Astrocyte (in vitro differentiated cells and primary cell): ENCODE data around the gene SH2D4B. TPM values are rescaled to one million over a fixed set of nuclear protein-coding genes. Genes with fewer than 3 reads are reported as not detected.

Experiments
- DNase-seq: peaks from one replicate; pipeline ENCODE4 v3.0.0-alpha.2; 2010; ENCODE audit warnings: low read depth
- FAIRE-seq: peaks from 2 replicates; lab custom pipeline; 2011; peaks lifted over from hg19 to GRCh38; lab: Jason Lieb, UNC
- H2AFZ ChIP-seq: 2 replicates; pipeline ENCODE4 v1.6.0; 2012; ENCODE audit warnings: low read depth, low read length, inconsistent platforms
- H3K27ac ChIP-seq: 2 replicates; pipeline ENCODE4 v1.5.1; 2011; ENCODE audit warnings: low read depth, low read length, inconsistent platforms
- H3K27me3 ChIP-seq: 2 replicates; pipeline ENCODE4 v1.6.0; 2011; ENCODE audit warnings: low read length, inconsistent platforms; ENCODE audit not compliant: insufficient read depth
- H3K36me3 ChIP-seq: 2 replicates; pipeline ENCODE4 v1.5.1; 2011; ENCODE audit warnings: low read length, inconsistent platforms; ENCODE audit not compliant: insufficient read depth
- H3K4me1 ChIP-seq: 2 replicates; pipeline ENCODE4 v1.5.1; 2011; ENCODE audit warnings: low read length, inconsistent platforms; ENCODE audit not compliant: insufficient read depth
- H3K4me2 ChIP-seq: 2 replicates; pipeline ENCODE4 v1.6.0; 2012; ENCODE audit warnings: low read length, inconsistent platforms
- H3K4me3 ChIP-seq: 2 replicates; pipeline ENCODE4 v1.5.1; 2011; ENCODE audit warnings: low read depth, mild to moderate bottlenecking, low read length, inconsistent platforms; ENCODE audit not compliant: insufficient read depth
- H3K79me2 ChIP-seq: 2 replicates; pipeline ENCODE4 v1.6.0; 2012; ENCODE audit warnings: mild to moderate bottlenecking, low read length, inconsistent platforms; ENCODE audit not compliant: insufficient read depth
- H3K9ac ChIP-seq: 2 replicates; pipeline ENCODE4 v1.6.0; 2012; ENCODE audit warnings: mild to moderate bottlenecking, low read length, inconsistent platforms
- H3K9me3 ChIP-seq: 2 replicates; pipeline ENCODE4 v1.5.1; 2012; ENCODE audit warnings: low read depth, mild to moderate bottlenecking, low read length, inconsistent platforms; ENCODE audit not compliant: insufficient read depth
- H4K20me1 ChIP-seq: 2 replicates; pipeline ENCODE4 v1.6.0; 2012; ENCODE audit warnings: low read length, inconsistent platforms; ENCODE audit not compliant: insufficient read depth
- H3K27ac Mint-ChIP-seq: one replicate; pipeline ENCODE4 v1.8.0; 2021; ENCODE audit warnings: mild to moderate bottlenecking, mixed read lengths; ENCODE audit not compliant: unreplicated experiment
- H3K27me3 Mint-ChIP-seq: one replicate; pipeline ENCODE4 v1.8.0; 2021; ENCODE audit warnings: low read depth, mixed read lengths; ENCODE audit not compliant: unreplicated experiment
- H3K36me3 Mint-ChIP-seq: one replicate; pipeline ENCODE4 v1.8.0; 2021; ENCODE audit warnings: low read depth, mixed read lengths; ENCODE audit not compliant: unreplicated experiment
- H3K4me1 Mint-ChIP-seq: one replicate; pipeline ENCODE4 v1.8.0; 2021; ENCODE audit warnings: low read depth, mixed read lengths; ENCODE audit not compliant: unreplicated experiment
- H3K4me3 Mint-ChIP-seq: one replicate; pipeline ENCODE4 v1.8.0; 2021; ENCODE audit warnings: mild to moderate bottlenecking, moderate library complexity, mixed read lengths; ENCODE audit not compliant: unreplicated experiment
- H3K9me3 Mint-ChIP-seq: one replicate; pipeline ENCODE4 v1.8.0; 2021; ENCODE audit warnings: mild to moderate bottlenecking, mixed read lengths; ENCODE audit not compliant: unreplicated experiment
- EZH2 ChIP-seq: IDR thresholded peaks from 2 replicates; pipeline ENCODE4 v1.6.1; 2012; ENCODE audit warnings: mild to moderate bottlenecking, low read length, inconsistent platforms; ENCODE audit not compliant: insufficient read depth
- total RNA-seq: library from RNA; stranded (reverse); gene quantifications from 2 replicates; pipeline ENCODE4 v1.2.1, GENCODE V29; 2021
- TF ChIP-seq, protein P1 (sequence below): IDR thresholded peaks from 2 replicates; pipeline ENCODE4 v1.5.1; 2011; ENCODE audit warnings: low read depth, mild to moderate bottlenecking, inconsistent platforms, low read length, moderate library complexity; ENCODE audit not compliant: insufficient read depth

SH2D4B gene
- total RNA-seq, 1 donor from 2014 or later = 0.07 TPM

DNA sequence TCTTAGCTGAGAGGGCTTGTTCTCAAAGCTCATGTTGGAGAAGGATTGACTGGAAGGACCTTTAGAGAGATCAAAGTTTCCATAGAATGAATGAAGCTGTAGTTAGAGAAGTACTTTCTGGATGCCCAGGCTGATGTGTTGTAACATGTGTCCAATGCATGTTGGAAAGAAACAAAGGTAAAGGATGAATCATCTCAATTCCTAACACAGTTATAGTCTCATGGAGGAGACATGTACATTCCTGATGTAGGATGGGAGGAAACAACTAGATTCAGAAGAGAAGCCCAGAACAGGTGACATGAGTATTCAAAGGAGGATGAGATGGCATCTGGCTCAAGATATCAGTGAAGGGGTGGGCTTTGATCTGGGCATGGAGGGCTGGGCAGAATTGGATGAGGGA lies 152.7 kb downstream of the SH2D4B start:
- H3K4me3 Mint-ChIP-seq = no peak overlapping the region

DNA sequence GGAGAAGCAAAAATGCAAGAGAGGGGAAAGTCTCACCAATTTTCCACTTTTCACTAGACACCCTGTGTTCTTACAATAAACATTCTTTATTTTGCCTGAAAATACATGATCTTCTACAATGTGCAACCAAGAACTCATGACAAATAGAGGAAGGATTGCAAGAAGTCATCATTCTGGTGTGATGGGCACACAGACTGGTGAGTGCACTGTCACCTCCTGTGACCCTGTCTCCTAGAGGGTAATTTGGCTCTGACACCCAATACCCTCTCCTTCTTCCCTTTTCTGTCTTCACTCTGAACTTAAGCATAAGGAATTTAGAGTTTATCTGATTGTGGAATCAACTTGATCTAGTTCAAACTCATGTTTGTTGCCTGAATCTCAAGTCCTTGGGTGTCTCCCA lies 153.7 kb downstream of the SH2D4B start:
- peaks cover 16% of the 10 kb centered on the region for H3K27me3 Mint-ChIP-seq
- Histone ChIP-seq H3K9ac (no peak overlapping the region), H4K20me1 (no peaks in the 10 kb centered on the region), H3K9me3 (no peaks in the 10 kb centered on the region), H3K36me3 (no peaks in the 10 kb centered on the region), H3K27me3 (no peaks in the 10 kb centered on the region), H3K27ac (no peak overlapping the region), H2AFZ (no peak overlapping the region), H3K4me3 (no peak overlapping the region), H3K79me2 (no peaks in the 10 kb centered on the region), H3K4me1 (no peaks in the 10 kb centered on the region), H3K4me2 (no peak overlapping the region)
- H3K27ac Mint-ChIP-seq = no peak overlapping the region
- TF ChIP-seq, protein P1, sequence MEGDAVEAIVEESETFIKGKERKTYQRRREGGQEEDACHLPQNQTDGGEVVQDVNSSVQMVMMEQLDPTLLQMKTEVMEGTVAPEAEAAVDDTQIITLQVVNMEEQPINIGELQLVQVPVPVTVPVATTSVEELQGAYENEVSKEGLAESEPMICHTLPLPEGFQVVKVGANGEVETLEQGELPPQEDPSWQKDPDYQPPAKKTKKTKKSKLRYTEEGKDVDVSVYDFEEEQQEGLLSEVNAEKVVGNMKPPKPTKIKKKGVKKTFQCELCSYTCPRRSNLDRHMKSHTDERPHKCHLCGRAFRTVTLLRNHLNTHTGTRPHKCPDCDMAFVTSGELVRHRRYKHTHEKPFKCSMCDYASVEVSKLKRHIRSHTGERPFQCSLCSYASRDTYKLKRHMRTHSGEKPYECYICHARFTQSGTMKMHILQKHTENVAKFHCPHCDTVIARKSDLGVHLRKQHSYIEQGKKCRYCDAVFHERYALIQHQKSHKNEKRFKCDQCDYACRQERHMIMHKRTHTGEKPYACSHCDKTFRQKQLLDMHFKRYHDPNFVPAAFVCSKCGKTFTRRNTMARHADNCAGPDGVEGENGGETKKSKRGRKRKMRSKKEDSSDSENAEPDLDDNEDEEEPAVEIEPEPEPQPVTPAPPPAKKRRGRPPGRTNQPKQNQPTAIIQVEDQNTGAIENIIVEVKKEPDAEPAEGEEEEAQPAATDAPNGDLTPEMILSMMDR = no peak
- TF ChIP-seq EZH2 = no peak
- no peak for DNase-seq
- FAIRE-seq = no peak
- H3K4me1 Mint-ChIP-seq = no peaks in the 10 kb centered on the region
- no peak overlapping the region for H3K4me3 Mint-ChIP-seq
- no peaks in the 10 kb centered on the region for H3K9me3 Mint-ChIP-seq
- no peaks in the 10 kb centered on the region for H3K36me3 Mint-ChIP-seq

More for the DNA sequence above, 152.7 kb downstream of the SH2D4B start:
- H3K27ac ChIP-seq = no peak overlapping the region
- H3K79me2 ChIP-seq = no peaks in the 10 kb centered on the region
- Mint-ChIP-seq H3K36me3 (no peaks in the 10 kb centered on the region), H3K27me3 (peaks cover 16% of the 10 kb centered on the region), H3K9me3 (no peaks in the 10 kb centered on the region), H3K27ac (no peak overlapping the region), H3K4me1 (no peaks in the 10 kb centered on the region)
- TF ChIP-seq, protein P1 = no peak
- TF ChIP-seq EZH2 = no peak
- no peak overlapping the region for H3K9ac ChIP-seq
- FAIRE-seq (no peak), DNase-seq (no peak)
- H4K20me1 ChIP-seq = no peaks in the 10 kb centered on the region
- H3K4me2 ChIP-seq = no peak overlapping the region
- no peak overlapping the region for H3K4me3 ChIP-seq
- H3K4me1 ChIP-seq = no peaks in the 10 kb centered on the region
- no peaks in the 10 kb centered on the region for H3K27me3 ChIP-seq
- H2AFZ ChIP-seq = no peak overlapping the region
- H3K36me3 ChIP-seq = no peaks in the 10 kb centered on the region
- H3K9me3 ChIP-seq = no peaks in the 10 kb centered on the region

- no peak overlapping the region for H3K27ac Mint-ChIP-seq
- H3K27ac ChIP-seq = no peak overlapping the region
- no peaks in the 10 kb centered on the region for H3K9me3 Mint-ChIP-seq
- no peaks in the 10 kb centered on the region for H3K36me3 ChIP-seq
- no peak overlapping the region for H3K4me3 ChIP-seq
- no peaks in the 10 kb centered on the region for H3K4me1 ChIP-seq
- H3K4me1 Mint-ChIP-seq = no peaks in the 10 kb centered on the region
- H4K20me1 ChIP-seq = no peaks in the 10 kb centered on the region
- no peak overlapping the region for H3K4me2 ChIP-seq
- FAIRE-seq = no peak
- no peak overlapping the region for H3K4me3 Mint-ChIP-seq
- no peak for TF ChIP-seq EZH2
- TF ChIP-seq, protein P1 = no peak
- no peak overlapping the region for H2AFZ ChIP-seq
- peaks cover 19% of the 10 kb centered on the region for H3K27me3 Mint-ChIP-seq
- no peak overlapping the region for H3K9ac ChIP-seq
- no peaks in the 10 kb centered on the region for H3K79me2 ChIP-seq
- H3K9me3 ChIP-seq = no peaks in the 10 kb centered on the region
- no peaks in the 10 kb centered on the region for H3K36me3 Mint-ChIP-seq
- no peak for DNase-seq
- peaks cover 3% of the 10 kb centered on the region for H3K27me3 ChIP-seq
Observed at GRCh38 chr10:80693565-80693964, 155.9 kb downstream of the SH2D4B start.
